GM19452 (cell line): Measurements from ENCODE around the gene OPN1MW3.
"Not testable (repeated sequence)": the region's sequence is repeated elsewhere in the genome, so short reads cannot be mapped to it uniquely, and the experiment has no call there.

Experiments used
- ATAC-seq: cut with Tn5 transposase; IDR thresholded peaks from one replicate; pipeline ENCODE4 v1.9.1; 2021; ENCODE audit not compliant: unreplicated experiment

Gene OPN1MW3

GRCh38 chrX:154257282-154257681 lies at the start of gene OPN1MW3:
Gene OPN1MW3 (plus strand): TSS chrX:154257582. CDS start chrX:154257620, 38 bp downstream.
- ATAC-seq: not testable (repeated sequence)

GRCh38 chrX:154209670-154210418 lies 47.5 kb upstream of the OPN1MW3 start:
- ATAC-seq: peak; percentile 89

- not testable (repeated sequence) for ATAC-seq
These were observed 46.3 kb upstream of the OPN1MW3 start for GRCh38 chrX:154211057-154211456.

GRCh38 chrX:154211499-154211898 lies 45.9 kb upstream of the OPN1MW3 start:
- ATAC-seq: not testable (repeated sequence)

GRCh38 chrX:154219456-154219855 lies 37.9 kb upstream of the OPN1MW3 start, which contains the start of gene OPN1MW2:
Gene OPN1MW2 (plus strand): TSS chrX:154219756. CDS start chrX:154219816, 60 bp downstream.
- not testable (repeated sequence) for ATAC-seq

GRCh38 chrX:154225292-154225691 lies 32.1 kb upstream of the OPN1MW3 start:
- ATAC-seq: not testable (repeated sequence)

GRCh38 chrX:154226706-154227105 lies 30.7 kb upstream of the OPN1MW3 start:
- not testable (repeated sequence) for ATAC-seq

GRCh38 chrX:154231443-154231842 lies 25.9 kb upstream of the OPN1MW3 start:
- not testable (repeated sequence) for ATAC-seq

GRCh38 chrX:154233620-154234019 lies 23.8 kb upstream of the OPN1MW3 start:
- not testable (repeated sequence) for ATAC-seq

GRCh38 chrX:154238939-154239559 lies 18.3 kb upstream of the OPN1MW3 start:
- ATAC-seq: not testable (repeated sequence)

- ATAC-seq: not testable (repeated sequence)
These were observed 17.3 kb upstream of the OPN1MW3 start for GRCh38 chrX:154239982-154240503.

GRCh38 chrX:154247377-154248045 lies 9.9 kb upstream of the OPN1MW3 start:
- ATAC-seq: peak; percentile 90

GRCh38 chrX:154248076-154248475 lies 9.3 kb upstream of the OPN1MW3 start:
- not testable (repeated sequence) for ATAC-seq

GRCh38 chrX:154258711-154259110 lies 1.3 kb downstream of the OPN1MW3 start:
- ATAC-seq: not testable (repeated sequence)

GRCh38 chrX:154263072-154263471 lies 5.7 kb downstream of the OPN1MW3 start:
- not testable (repeated sequence) for ATAC-seq

- ATAC-seq: not testable (repeated sequence)
These were observed 11.9 kb downstream of the OPN1MW3 start for GRCh38 chrX:154269245-154269644.

GRCh38 chrX:154284489-154285338 lies 27.3 kb downstream of the OPN1MW3 start:
- ATAC-seq: peak; percentile 86

GRCh38 chrX:154286406-154286805 lies 29.0 kb downstream of the OPN1MW3 start:
- ATAC-seq: not testable (repeated sequence)

- no peak for ATAC-seq
These were observed 37.6 kb downstream of the OPN1MW3 start, which contains the start of gene TEX28 for GRCh38 chrX:154294791-154295574. Gene TEX28 (minus strand): TSS chrX:154295124. CDS start chrX:154292117, 3,007 bp downstream.
